ENCODE data around the gene SRP14. TPM values are rescaled to one million over a fixed set of nuclear protein-coding genes. Genes with fewer than 3 reads are reported as not detected.
A peak's percentile ranks its signal among the peaks of the same experiment; 100 is the strongest.

The SRP14 gene
- total RNA-seq, 1 experiment from 2014 or later: 200 TPM

GRCh38 chr15:40029979-40030893 lies 8.7 kb downstream of the SRP14 start:
- no peak for DNase-seq

More at GRCh38 chr15:40029979-40030893, 8.7 kb downstream of the SRP14 start:
- TF ChIP-seq, protein P1, sequence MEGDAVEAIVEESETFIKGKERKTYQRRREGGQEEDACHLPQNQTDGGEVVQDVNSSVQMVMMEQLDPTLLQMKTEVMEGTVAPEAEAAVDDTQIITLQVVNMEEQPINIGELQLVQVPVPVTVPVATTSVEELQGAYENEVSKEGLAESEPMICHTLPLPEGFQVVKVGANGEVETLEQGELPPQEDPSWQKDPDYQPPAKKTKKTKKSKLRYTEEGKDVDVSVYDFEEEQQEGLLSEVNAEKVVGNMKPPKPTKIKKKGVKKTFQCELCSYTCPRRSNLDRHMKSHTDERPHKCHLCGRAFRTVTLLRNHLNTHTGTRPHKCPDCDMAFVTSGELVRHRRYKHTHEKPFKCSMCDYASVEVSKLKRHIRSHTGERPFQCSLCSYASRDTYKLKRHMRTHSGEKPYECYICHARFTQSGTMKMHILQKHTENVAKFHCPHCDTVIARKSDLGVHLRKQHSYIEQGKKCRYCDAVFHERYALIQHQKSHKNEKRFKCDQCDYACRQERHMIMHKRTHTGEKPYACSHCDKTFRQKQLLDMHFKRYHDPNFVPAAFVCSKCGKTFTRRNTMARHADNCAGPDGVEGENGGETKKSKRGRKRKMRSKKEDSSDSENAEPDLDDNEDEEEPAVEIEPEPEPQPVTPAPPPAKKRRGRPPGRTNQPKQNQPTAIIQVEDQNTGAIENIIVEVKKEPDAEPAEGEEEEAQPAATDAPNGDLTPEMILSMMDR (conservative IDR thresholded peaks at IDR 0.05): peak; percentile 87
- H3K9me3 Mint-ChIP-seq: no peaks in the 10 kb centered on the region
- H3T11ph ChIP-seq (ENCODE audit: low read length): no peak overlapping the region
- H3K79me1 ChIP-seq (ENCODE audit: insufficient read depth, low read depth, low read length, poor library complexity, severe bottlenecking): no peaks in the 10 kb centered on the region
- no peak overlapping the region for H3K9ac ChIP-seq (ENCODE audit: extremely low read depth, insufficient read length, low read length)
- H4K20me1 ChIP-seq (ENCODE audit: control insufficient read depth, insufficient read depth, insufficient read length): no peaks in the 10 kb centered on the region
- no peaks in the 10 kb centered on the region for H3K27me3 ChIP-seq (ENCODE audit: insufficient read depth, low read length)
- H3K36me3 Mint-ChIP-seq (ENCODE audit: insufficient read depth in 1 of 3, low read depth in 3 of 3): peaks cover 27 to 86% (median 70%) of the 10 kb centered on the region in 3 experiments
- H2AFZ ChIP-seq (ENCODE audit: low read length): no peak overlapping the region
- no peak overlapping the region for H4K8ac ChIP-seq (replicated peaks; ENCODE audit: insufficient read length, low read depth, low read length)
- no peak overlapping the region for H4K5ac ChIP-seq (ENCODE audit: insufficient read length, low read depth, low read length)
- WGBS (ENCODE audit: extremely low coverage, insufficient read length, low lambda C conversion rate): no CpG with 5 or more reads among the region's 7 CpGs
- no peak overlapping the region for H2BK20ac ChIP-seq (ENCODE audit: low read depth, low read length, poor library complexity, severe bottlenecking)
- no peak overlapping the region for H4K91ac ChIP-seq (ENCODE audit: insufficient read length, low read depth, low read length)
- H3K23me2 ChIP-seq (ENCODE audit: insufficient read length, low read depth, low read length, poor library complexity, severe bottlenecking): no peaks in the 10 kb centered on the region
- no peaks in the 10 kb centered on the region for H3K79me2 ChIP-seq (ENCODE audit: insufficient read depth, low read length)
- no peak overlapping the region for H3K4me3 Mint-ChIP-seq
- no peak overlapping the region for H3K27ac ChIP-seq (ENCODE audit: insufficient read length, low read depth, low read length)
- H3K4me1 ChIP-seq (ENCODE audit: insufficient read depth, low read length): no peaks in the 10 kb centered on the region
- H3K4me1 Mint-ChIP-seq: peaks cover 0 to 5% of the 10 kb centered on the region in 2 experiments; a peak in 1 of 4 replicates
- H3K9me3 ChIP-seq (ENCODE audit: control insufficient read depth, low read depth, low read length): no peaks in the 10 kb centered on the region
- no peaks in the 10 kb centered on the region for H3K27me3 Mint-ChIP-seq (ENCODE audit: low read depth)
- no peak overlapping the region for H3K56ac ChIP-seq (ENCODE audit: insufficient read length, low read depth, low read length)
- H2AK5ac ChIP-seq (ENCODE audit: insufficient read length, low read length): no peak overlapping the region
- H3K14ac ChIP-seq (ENCODE audit: insufficient read depth, low read length): no peak overlapping the region
- H3K23ac ChIP-seq (ENCODE audit: insufficient read length, low read depth, low read length): no peak overlapping the region
- no peak overlapping the region for H2BK12ac ChIP-seq (ENCODE audit: insufficient read length, low read depth, low read length)
- no peak overlapping the region for H2BK15ac ChIP-seq (ENCODE audit: low read depth, low read length)
- no peak overlapping the region for H3K4me2 ChIP-seq (ENCODE audit: insufficient read depth, insufficient read length, low read length)
- H2BK5ac ChIP-seq (ENCODE audit: insufficient read length, low read length): no peak overlapping the region
- H2BK120ac ChIP-seq (ENCODE audit: low read depth, low read length, poor library complexity, severe bottlenecking): no peak overlapping the region
- peak overlapping the region in 2 of 3 experiments; percentile 25 to 59; a peak in 4 of 7 replicates for H3K27ac Mint-ChIP-seq
- no peak overlapping the region for H3K4ac ChIP-seq (ENCODE audit: low read depth, low read length)
- no peak overlapping the region for H3K18ac ChIP-seq (ENCODE audit: insufficient read length, low read depth, low read length)
